Activated CD8-positive, alpha-beta memory T cell treated with anti-CD3 and anti-CD28 coated beads for 24 hours (primary cell): ENCODE results near the gene SCGN.

Source experiments
- DNase-seq: peaks from one replicate; pipeline ENCODE4 v3.0.0-alpha.2; 2020

Gene SCGN

DNA sequence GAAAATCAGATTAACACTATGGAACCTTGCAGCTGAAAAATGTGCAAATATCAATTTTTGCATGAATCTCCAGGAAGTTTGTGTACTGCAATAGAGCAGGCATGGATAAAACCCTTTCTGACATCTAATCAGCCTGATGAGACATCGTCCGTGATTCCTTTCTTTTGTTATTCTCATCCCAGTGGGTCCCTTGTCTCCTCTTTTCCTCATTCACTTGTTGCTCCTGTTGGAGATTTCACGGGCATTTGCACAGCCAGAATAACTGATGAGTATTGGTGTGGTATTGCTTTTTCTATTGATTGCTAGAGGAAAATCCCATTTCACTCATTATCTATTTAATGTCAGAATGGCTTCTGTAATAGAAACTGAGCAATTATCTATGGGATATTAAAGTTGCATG, 39.9 kb downstream of the SCGN start:
- no peak for DNase-seq

GRCh38 chr6:25692472-25692871, 40.5 kb downstream of the SCGN start:
- no peak for DNase-seq

- no peak for DNase-seq
Measured at GRCh38 chr6:25694366-25694765, 42.4 kb downstream of the SCGN start.

DNA sequence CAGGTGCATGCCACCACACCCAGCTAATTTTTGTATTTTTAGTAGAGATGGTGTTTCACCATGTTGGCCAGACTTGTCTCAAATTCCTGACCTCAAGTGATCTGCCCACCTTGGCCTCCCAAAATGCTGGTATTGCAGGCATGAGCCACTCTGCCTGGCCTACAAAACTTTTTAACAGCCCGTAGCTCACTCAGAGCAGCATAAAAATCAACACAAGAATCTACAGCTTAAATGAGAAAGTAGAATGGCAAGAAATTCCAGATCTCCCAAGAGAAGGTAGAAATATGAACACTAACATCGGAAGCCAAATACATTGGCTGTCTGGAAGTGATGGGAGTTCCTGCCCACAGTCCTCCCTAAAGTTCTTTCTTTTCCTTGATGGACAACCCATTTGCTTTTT, 43.7 kb downstream of the SCGN start:
- DNase-seq, result no peak

- no peak for DNase-seq
Measured at GRCh38 chr6:25697537-25698340, 45.7 kb downstream of the SCGN start.

DNA sequence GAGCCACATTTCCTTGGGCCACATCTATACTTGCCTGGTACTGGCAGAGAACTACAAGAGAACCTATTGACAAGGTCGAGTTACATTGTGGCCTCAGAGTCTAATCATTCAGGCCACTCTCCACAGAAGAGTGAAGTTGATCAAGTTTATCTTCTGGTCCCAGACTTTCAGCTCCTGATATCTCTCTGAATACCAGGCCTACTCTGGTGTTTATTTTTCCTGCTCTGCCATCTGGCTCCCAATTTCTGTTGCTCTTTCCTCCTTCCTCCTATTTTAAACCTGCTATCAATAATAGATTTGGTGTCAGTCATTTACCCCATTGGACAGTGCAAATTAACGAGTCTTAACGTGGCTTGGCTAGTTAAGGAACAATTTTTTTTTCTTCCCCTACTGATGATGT, 46.6 kb downstream of the SCGN start:
- DNase-seq, result no peak

GRCh38 chr6:25699649-25700048, 47.6 kb downstream of the SCGN start:
- DNase-seq, result no peak

DNA sequence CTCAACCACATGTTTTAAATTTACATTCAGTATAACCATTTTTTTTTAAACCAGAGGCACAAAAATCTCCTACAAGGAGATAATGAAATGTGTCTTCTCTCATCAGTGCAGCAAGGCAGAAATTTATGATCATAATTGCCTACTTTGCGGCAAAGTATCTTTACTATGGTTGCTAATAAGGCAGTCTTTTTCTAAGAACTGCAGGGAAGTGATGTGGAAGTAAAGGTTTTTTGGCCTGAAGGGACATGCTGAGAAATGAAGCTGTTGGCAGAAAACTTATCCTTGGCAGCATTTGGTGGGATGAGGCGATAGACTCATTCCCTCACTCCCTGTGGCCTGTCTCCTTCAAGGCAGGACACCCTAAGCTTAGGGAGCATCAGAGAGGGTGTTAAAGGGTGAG, 48.7 kb downstream of the SCGN start:
- no peak for DNase-seq

DNA sequence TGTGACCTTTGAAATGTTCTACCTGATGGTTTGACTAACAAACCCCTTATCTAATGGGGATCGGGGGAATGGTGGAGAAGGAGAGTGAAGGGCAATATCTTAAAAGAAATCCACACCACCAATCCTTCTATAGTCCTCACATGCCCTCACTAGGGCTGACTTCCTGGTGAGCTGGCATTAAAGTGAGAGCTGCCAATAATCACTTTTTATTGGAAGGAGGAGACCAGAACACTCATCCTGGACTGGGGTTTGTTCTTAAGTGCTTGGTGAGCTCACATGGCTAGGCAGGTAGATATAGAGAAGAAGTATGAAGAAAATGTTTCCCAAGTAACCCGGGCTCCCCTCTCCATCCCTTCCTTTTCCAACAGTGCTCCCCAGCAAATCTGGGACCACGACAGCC, 49.8 kb downstream of the SCGN start:
- DNase-seq, result no peak

- no peak for DNase-seq
Measured at GRCh38 chr6:25703005-25703404, 51.0 kb downstream of the SCGN start.

GRCh38 chr6:25704001-25704400, 52.0 kb downstream of the SCGN start:
- no peak for DNase-seq

- DNase-seq, result no peak
Measured at GRCh38 chr6:25706314-25707014, 54.4 kb downstream of the SCGN start.

GRCh38 chr6:25709761-25710160, 57.7 kb downstream of the SCGN start:
- no peak for DNase-seq

- DNase-seq, result no peak
Measured at GRCh38 chr6:25710287-25710686, 58.3 kb downstream of the SCGN start.

DNA sequence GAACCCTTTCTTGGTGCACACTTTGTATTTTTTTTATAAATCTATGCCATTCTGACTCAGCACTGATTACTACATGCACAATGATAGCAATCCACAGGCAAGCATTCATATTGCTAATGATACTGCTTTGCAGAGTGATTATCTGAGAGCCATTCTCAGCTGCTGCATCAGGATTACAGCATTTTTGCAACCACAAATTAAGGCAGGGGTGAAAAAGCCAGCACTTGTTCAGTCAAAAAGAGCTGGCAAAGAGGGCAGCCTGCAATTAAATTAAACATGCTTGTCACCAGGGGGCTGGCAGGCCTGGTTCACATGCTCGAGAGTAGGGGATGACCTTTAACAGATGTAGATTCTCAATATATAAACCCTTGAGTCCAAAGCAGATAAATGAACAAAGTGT, 61.8 kb downstream of the SCGN start:
- DNase-seq, result no peak

- DNase-seq, result no peak
Measured at GRCh38 chr6:25714765-25715164, 62.8 kb downstream of the SCGN start.

- no peak for DNase-seq
Measured at GRCh38 chr6:25715794-25716193, 63.8 kb downstream of the SCGN start.

DNA sequence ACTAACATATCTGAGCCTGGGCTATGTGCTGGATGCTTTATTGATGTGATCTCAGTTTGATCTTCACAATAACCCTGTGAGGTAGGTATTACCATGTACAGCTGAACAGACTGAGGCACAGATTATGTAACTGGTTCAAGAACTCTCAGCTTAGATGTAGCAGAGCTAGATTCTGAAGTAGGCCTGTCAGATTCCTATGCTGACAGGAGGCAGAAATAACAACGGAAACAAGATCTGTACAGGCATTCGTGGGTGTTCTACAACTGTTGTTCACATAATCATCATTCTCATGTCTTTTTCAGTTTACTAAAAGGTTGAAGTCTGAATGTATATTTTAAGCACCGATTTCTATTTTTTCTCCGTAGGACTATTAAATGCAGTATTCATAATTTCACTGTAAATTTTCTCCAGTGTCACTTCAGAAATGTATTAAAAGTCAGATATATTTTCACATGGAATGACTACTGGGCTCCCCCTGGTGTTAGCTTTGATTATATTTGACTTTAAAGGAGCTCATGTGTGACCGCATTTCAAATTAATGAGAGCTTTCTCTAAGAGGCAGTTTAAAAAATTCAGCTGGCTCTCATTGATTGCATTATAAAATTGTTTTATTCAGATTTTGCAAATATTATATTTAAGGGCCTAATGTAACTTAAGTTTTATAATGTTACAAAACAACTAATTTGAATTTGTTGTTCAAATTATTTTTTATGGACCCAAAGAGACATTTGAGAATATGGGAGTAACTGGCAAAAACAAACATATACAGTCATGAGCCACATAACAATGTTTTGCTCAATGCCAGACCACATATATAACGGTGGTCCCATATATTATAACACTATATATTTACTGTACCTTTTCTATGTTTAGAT, 66.1 kb downstream of the SCGN start:
- no peak for DNase-seq

DNA sequence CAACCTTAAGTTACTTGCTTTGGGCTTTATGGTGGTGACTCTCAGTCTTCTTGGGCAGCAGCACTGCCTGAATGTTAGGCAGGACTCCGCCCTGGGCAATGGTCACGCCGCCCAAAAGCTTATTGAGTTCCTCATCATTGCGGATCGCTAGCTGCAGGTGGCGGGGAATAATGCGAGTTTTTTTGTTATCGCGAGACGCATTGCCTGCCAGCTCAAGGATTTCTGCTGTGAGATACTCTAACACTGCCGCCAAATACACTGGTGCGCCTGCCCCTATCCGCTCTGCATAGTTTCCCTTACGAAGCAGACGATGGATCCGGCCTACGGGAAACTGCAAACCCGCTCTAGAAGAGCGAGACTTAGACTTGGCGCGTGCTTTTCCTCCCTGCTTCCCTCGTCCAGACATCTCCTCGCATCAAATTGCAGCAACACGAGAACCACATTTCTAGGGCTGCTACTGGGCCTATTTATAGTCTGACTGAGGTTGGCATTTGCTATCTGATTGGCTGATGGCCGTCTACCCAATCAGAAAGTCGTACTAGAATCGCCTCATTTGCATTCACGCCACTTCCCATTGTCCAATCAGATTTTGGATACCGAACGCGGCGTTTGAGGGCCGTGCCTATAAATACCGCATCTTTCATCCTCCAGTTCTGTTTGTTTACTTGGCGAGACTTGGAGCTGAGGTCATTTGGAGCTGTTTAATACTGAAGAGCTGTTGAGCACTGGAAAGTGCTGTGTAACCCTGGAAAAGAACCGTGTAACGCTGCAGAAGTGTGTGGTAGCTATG, 74.3 kb downstream of the SCGN start:
- no peak for DNase-seq

GRCh38 chr6:25727028-25727427, 75.0 kb downstream of the SCGN start:
- no peak for DNase-seq

DNA sequence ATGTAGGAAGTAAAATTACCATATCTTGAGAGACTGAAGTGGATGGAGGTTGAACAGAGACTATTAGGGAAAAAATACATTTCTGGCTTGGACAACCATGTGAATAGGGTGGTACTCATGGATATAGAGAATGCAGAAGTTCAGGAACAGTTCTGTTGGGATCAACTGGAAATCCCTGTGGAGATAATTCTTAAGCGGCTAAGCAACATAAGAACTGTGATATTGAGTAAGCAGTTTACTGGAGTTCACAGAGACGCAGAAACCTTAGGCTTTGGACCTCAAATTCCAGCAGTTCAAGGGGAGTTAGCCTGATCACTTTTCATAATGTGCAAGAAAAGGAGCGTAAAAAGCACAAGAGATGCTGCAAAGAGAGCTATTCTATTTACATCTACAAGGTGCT, 78.9 kb downstream of the SCGN start:
- no peak for DNase-seq

DNA sequence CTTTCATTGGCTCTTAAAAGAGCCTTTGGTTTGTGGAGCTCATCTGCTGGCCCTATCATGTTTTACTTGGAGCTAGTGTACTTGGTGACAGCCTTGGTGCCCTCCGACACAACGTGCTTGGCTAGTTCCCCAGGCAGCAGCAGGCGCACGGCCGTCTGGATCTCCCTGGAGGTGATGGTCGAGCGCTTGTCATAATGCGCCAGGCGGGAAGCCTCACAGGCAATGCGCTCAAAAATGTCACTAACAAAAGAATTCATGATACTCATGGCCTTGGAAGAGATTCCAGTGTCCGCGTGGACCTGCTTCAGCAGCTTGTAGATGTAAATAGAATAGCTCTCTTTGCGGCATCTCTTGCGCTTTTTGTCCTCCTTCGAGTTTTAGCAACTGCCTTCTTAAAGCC, 79.7 kb downstream of the SCGN start:
- DNase-seq, result no peak
